Glutamatergic neuron (in vitro differentiated cells): ENCODE measurements around the gene CAPN7. TPM values are rescaled to one million over a fixed set of nuclear protein-coding genes. Genes with fewer than 3 reads are reported as not detected.

Source experiments
- DNase-seq: peaks from one replicate; pipeline ENCODE4 v3.0.0; 2022
- H3K27ac Mint-ChIP-seq: one replicate; pipeline ENCODE4 v1.8.0; 2020; ENCODE audit warnings: mild to moderate bottlenecking, mixed read lengths, inconsistent platforms; ENCODE audit not compliant: unreplicated experiment
- H3K27me3 Mint-ChIP-seq: one replicate; pipeline ENCODE4 v1.8.0; 2020; ENCODE audit warnings: mild to moderate bottlenecking, moderate library complexity, mixed read lengths, inconsistent platforms; ENCODE audit not compliant: unreplicated experiment
- H3K36me3 Mint-ChIP-seq: one replicate; pipeline ENCODE4 v1.8.0; 2020; ENCODE audit warnings: mild to moderate bottlenecking, mixed read lengths, inconsistent platforms; ENCODE audit not compliant: unreplicated experiment
- H3K4me1 Mint-ChIP-seq: one replicate; pipeline ENCODE4 v1.8.0; 2020; ENCODE audit warnings: mild to moderate bottlenecking, low read depth, mixed read lengths, inconsistent platforms; ENCODE audit not compliant: unreplicated experiment
- H3K4me3 Mint-ChIP-seq: one replicate; pipeline ENCODE4 v1.8.0; 2020; ENCODE audit warnings: mild to moderate bottlenecking, mixed read lengths, inconsistent platforms; ENCODE audit not compliant: unreplicated experiment
- H3K9me3 Mint-ChIP-seq: one replicate; pipeline ENCODE4 v1.8.0; 2020; ENCODE audit warnings: mild to moderate bottlenecking, moderate library complexity, mixed read lengths, inconsistent platforms; ENCODE audit not compliant: unreplicated experiment
- CTCF ChIP-seq: fragments of 200-600 bp; sonication (generic); IDR thresholded peaks from one replicate; pipeline ENCODE4 v1.5.0; 2021; ENCODE audit not compliant: partially characterized antibody, unreplicated experiment
- total RNA-seq: library from RNA; stranded (reverse); fragmentation: NEBNext Ultra II Directional; extraction: Animal tissue kit (Norgen Biotek cat#: 25700); gene quantifications from one replicate; pipeline ENCODE4 v1.2.1, GENCODE V29; 2021; ENCODE audit not compliant: unreplicated experiment

CAPN7 gene
- total RNA-seq, 1 donor from 2014 or later = 30.2 TPM

GRCh38 chr3:15300323-15301078, 94.5 kb downstream of the CAPN7 start:
- TF ChIP-seq CTCF = no peak
- DNase-seq = peak; percentile 39
- peak overlapping the region; percentile 88 for H3K27ac Mint-ChIP-seq

GRCh38 chr3:15301761-15302160, 95.7 kb downstream of the CAPN7 start:
- H3K4me3 Mint-ChIP-seq = no peak overlapping the region
- peaks cover 44% of the 10 kb centered on the region for H3K4me1 Mint-ChIP-seq
- H3K27me3 Mint-ChIP-seq = peaks cover 14% of the 10 kb centered on the region
- peaks cover 10% of the 10 kb centered on the region for H3K9me3 Mint-ChIP-seq
- H3K36me3 Mint-ChIP-seq = no peaks in the 10 kb centered on the region
- peak overlapping the region; percentile 88 for H3K27ac Mint-ChIP-seq
- TF ChIP-seq CTCF = no peak
- no peak for DNase-seq

More at GRCh38 chr3:15300323-15301078, 94.5 kb downstream of the CAPN7 start:
- peaks cover 10% of the 10 kb centered on the region for H3K9me3 Mint-ChIP-seq
- peaks cover 42% of the 10 kb centered on the region for H3K4me1 Mint-ChIP-seq
- H3K4me3 Mint-ChIP-seq = peak overlapping the region; percentile 30
- no peaks in the 10 kb centered on the region for H3K36me3 Mint-ChIP-seq
- H3K27me3 Mint-ChIP-seq = peaks cover 13% of the 10 kb centered on the region

Other genes with a start within 250 kb of the CAPN7 start
- 141 TPM for gene MRPS25, start 140.9 kb upstream of the CAPN7 start, total RNA-seq
- 29.4 TPM for gene RBSN, start 107.1 kb upstream of the CAPN7 start, total RNA-seq
- gene SH3BP5, start 126.3 kb downstream of the CAPN7 start, total RNA-seq = 25.3 TPM
- gene METTL6, start 221.3 kb downstream of the CAPN7 start, total RNA-seq = 25.9 TPM
- 43.9 TPM for gene EAF1, start 221.4 kb downstream of the CAPN7 start, total RNA-seq